ENCODE data around the gene CADM2.

The CADM2 gene

GRCh38 chr3:85244091-85244490 is 285.3 kb downstream of the CADM2 start:
- FAIRE-seq (no peak), DNase-seq (ENCODE audit: insufficient read length, low spot score) (no peak)
- TF ChIP-seq CTCF (IDR thresholded peaks at IDR 0.05; ENCODE audit: insufficient read depth, missing control alignments) = no peak

DNA sequence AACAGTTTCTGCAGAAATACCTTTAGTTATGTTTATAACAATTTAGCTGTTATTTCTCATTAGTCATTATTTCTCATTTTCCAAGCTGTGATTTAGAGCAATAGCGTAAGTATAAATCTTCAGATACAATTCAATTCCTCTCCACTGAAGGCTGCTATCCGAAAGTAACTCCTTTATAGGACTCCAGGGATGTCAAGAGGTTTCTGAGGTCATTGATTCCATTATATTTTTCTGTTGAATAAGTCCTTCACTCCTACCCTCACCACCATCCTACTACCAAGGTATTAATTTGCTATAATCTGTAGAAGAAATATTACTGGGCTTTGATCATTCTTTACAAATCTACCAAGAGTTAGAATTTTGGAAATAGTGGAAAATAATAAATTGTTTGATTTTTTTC is 285.7 kb downstream of the CADM2 start:
- FAIRE-seq = no peak
- no peak for DNase-seq (ENCODE audit: insufficient read length, low spot score)
- no peak for TF ChIP-seq CTCF (IDR thresholded peaks at IDR 0.05; ENCODE audit: insufficient read depth, missing control alignments)

DNA sequence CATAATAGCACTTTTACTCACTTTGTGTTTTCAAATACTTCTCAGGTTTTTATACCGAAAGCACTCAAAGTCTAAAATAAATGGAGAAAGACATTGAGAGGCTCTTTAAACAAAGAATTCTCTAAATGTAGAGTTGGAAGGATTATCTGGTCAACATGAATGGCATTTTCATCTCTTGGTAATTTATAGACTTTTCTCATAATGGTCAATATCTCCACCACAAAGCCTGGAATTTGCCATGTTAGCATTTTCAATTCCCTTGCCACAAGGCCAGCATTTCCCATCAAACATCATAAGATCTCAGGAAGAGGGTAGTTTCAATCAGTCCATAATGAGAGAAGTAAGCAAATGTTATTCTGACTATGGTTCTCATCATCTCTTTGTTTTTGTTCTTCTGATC is 293.0 kb downstream of the CADM2 start:
- FAIRE-seq (no peak), DNase-seq (ENCODE audit: insufficient read length, low spot score) (no peak)
- no peak for TF ChIP-seq CTCF (IDR thresholded peaks at IDR 0.05; ENCODE audit: insufficient read depth, missing control alignments)

DNA sequence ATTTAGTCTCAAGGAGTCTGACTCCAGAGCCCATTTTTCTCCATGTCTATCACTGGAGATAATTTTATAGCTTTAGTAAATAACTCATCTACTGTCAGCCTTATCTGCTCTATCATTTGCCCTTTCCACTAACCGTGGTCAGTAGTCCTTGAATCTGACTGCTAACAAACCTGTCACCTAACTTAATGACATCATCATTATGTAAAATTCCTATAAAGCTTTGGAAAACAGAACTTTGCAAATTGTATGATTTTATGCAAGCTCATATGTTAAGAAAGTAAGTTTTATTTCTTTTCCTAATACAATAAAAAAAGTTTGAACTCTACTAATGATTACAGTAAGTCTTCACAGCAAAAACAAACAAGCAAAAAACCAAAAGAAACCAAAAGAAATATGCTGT is 293.9 kb downstream of the CADM2 start:
- FAIRE-seq (no peak), DNase-seq (ENCODE audit: insufficient read length, low spot score) (no peak)
- TF ChIP-seq CTCF (IDR thresholded peaks at IDR 0.05; ENCODE audit: insufficient read depth, missing control alignments) = no peak

DNA sequence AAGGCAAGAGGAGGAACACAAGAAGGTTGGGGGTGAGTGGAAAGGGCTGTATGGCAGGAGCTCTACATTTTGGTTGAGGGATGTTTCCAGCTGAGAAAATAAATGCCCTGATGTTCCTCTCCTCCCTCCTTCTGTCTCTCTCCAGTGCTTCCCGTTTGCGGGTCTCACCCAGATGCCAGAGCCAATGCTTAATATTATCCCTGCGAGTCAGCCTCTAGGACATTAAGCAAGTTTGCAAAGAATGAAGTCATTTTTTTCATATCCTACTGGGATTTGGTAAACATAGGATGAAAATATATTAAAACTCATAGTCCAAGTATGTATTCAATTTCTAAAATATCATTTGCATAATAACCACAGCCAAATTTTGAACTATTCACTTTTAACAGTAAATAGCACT is 295.9 kb downstream of the CADM2 start:
- no peak for DNase-seq (ENCODE audit: insufficient read length, low spot score)
- TF ChIP-seq CTCF (IDR thresholded peaks at IDR 0.05; ENCODE audit: insufficient read depth, missing control alignments) = no peak
- FAIRE-seq = peak; percentile 32

- FAIRE-seq = peak; percentile 74
- no peak for DNase-seq (ENCODE audit: insufficient read length, low spot score)
- no peak for TF ChIP-seq CTCF (IDR thresholded peaks at IDR 0.05; ENCODE audit: insufficient read depth, missing control alignments)
Observed at GRCh38 chr3:85255949-85256348, 297.2 kb downstream of the CADM2 start.

- DNase-seq (ENCODE audit: insufficient read length, low spot score) (no peak), FAIRE-seq (no peak)
- no peak for TF ChIP-seq CTCF (IDR thresholded peaks at IDR 0.05; ENCODE audit: insufficient read depth, missing control alignments)
Observed at GRCh38 chr3:85258326-85258725, 299.5 kb downstream of the CADM2 start.
